IMR-90 (cell line): ENCODE data around the gene PCDHGA10.

Experiments
- MAFK ChIP-seq: IDR thresholded peaks from 2 replicates; pipeline ENCODE4 v1.6.1; 2012; ENCODE audit warnings: low read depth, low read length, improper control_type of control experiment
- POLR2A ChIP-seq: IDR thresholded peaks from 2 replicates; pipeline ENCODE4 v1.6.1; 2012; ENCODE audit warnings: mild to moderate bottlenecking, low read depth, low read length
- RCOR1 ChIP-seq: IDR thresholded peaks from 2 replicates; pipeline ENCODE4 v1.6.1; 2012; ENCODE audit warnings: mild to moderate bottlenecking, low read length, improper control_type of control experiment; ENCODE audit not compliant: insufficient replicate concordance
- TF ChIP-seq, protein P1 (sequence below): conservative IDR thresholded peaks from 2 replicates; pipeline ENCODE4 v1.5.1; 2012; ENCODE audit warnings: mild to moderate bottlenecking, low read depth, low read length, improper control_type of control experiment
- TF ChIP-seq, protein P2 (sequence below): fragments of 150-350 bp; IDR thresholded peaks from 2 replicates; pipeline ENCODE4 v1.6.1; 2017; ENCODE audit warnings: mild to moderate bottlenecking, antibody characterized with exemption, low read length, low read depth

GRCh38 chr5:141441571-141442170 lies 28.9 kb downstream of the PCDHGA10 start:
- no peak for TF ChIP-seq MAFK
- TF ChIP-seq, protein P1, sequence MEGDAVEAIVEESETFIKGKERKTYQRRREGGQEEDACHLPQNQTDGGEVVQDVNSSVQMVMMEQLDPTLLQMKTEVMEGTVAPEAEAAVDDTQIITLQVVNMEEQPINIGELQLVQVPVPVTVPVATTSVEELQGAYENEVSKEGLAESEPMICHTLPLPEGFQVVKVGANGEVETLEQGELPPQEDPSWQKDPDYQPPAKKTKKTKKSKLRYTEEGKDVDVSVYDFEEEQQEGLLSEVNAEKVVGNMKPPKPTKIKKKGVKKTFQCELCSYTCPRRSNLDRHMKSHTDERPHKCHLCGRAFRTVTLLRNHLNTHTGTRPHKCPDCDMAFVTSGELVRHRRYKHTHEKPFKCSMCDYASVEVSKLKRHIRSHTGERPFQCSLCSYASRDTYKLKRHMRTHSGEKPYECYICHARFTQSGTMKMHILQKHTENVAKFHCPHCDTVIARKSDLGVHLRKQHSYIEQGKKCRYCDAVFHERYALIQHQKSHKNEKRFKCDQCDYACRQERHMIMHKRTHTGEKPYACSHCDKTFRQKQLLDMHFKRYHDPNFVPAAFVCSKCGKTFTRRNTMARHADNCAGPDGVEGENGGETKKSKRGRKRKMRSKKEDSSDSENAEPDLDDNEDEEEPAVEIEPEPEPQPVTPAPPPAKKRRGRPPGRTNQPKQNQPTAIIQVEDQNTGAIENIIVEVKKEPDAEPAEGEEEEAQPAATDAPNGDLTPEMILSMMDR: no peak
- TF ChIP-seq RCOR1: no peak
- no peak for TF ChIP-seq POLR2A
- TF ChIP-seq, protein P2, sequence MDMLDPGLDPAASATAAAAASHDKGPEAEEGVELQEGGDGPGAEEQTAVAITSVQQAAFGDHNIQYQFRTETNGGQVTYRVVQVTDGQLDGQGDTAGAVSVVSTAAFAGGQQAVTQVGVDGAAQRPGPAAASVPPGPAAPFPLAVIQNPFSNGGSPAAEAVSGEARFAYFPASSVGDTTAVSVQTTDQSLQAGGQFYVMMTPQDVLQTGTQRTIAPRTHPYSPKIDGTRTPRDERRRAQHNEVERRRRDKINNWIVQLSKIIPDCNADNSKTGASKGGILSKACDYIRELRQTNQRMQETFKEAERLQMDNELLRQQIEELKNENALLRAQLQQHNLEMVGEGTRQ: no peak
